PFSK-1 (cell line): ENCODE results near the gene EIF3A.

ENCODE experiments used
- FOXP2 ChIP-seq: optimal IDR thresholded peaks from 2 replicates; pipeline ENCODE3; 2011; ENCODE audit warnings: borderline replicate concordance, control low read depth, inconsistent platforms; ENCODE audit not compliant: insufficient read depth; ENCODE audit errors: extremely low read length, extremely low read depth
- POLR2AphosphoS5 ChIP-seq: IDR thresholded peaks from 2 replicates; pipeline ENCODE4 v1.6.1; 2012; ENCODE audit warnings: low read depth, mild to moderate bottlenecking, control low read depth, low read length, moderate library complexity
- TAF1 ChIP-seq: IDR thresholded peaks from 2 replicates; pipeline ENCODE4 v1.6.1; 2012; ENCODE audit warnings: low read length, control low read depth, borderline replicate concordance; ENCODE audit not compliant: insufficient read depth

- TF ChIP-seq POLR2AphosphoS5 (no peak), TAF1 (no peak), FOXP2 (no peak)
These were observed 95.0 kb downstream of the EIF3A start for GRCh38 chr10:118985576-118985975.
